Nephron progenitor cell (in vitro differentiated cells): ENCODE data around the gene ZBTB2.
A peak's percentile ranks its signal among the peaks of the same experiment; 100 is the strongest.
"Not testable (repeated sequence)": the region's sequence is repeated elsewhere in the genome, so short reads cannot be mapped to it uniquely, and the experiment has no call there.

ENCODE experiments used
- DNase-seq: peaks from one replicate; pipeline ENCODE4 v3.0.0; 2021
- H3K27ac Mint-ChIP-seq: 2 replicates; pipeline ENCODE4 v1.8.0; 2021; ENCODE audit warnings: mild to moderate bottlenecking, moderate library complexity, mixed read lengths
- H3K27me3 Mint-ChIP-seq: 2 replicates; pipeline ENCODE4 v1.8.0; 2021; ENCODE audit warnings: mild to moderate bottlenecking, low read depth, mixed read lengths; ENCODE audit not compliant: poor library complexity
- H3K36me3 Mint-ChIP-seq: 2 replicates; pipeline ENCODE4 v1.8.0; 2021; ENCODE audit warnings: low read depth, mixed read lengths
- H3K4me1 Mint-ChIP-seq: 2 replicates; pipeline ENCODE4 v1.8.0; 2021; ENCODE audit warnings: mixed read lengths
- H3K4me3 Mint-ChIP-seq: 2 replicates; pipeline ENCODE4 v1.8.0; 2021; ENCODE audit warnings: mild to moderate bottlenecking, moderate library complexity, mixed read lengths
- H3K9me3 Mint-ChIP-seq: 2 replicates; pipeline ENCODE4 v1.8.0; 2021; ENCODE audit warnings: mild to moderate bottlenecking, moderate library complexity, mixed read lengths
- CTCF ChIP-seq: fragments of 200-600 bp; sonication (generic); IDR thresholded peaks from 2 replicates; pipeline ENCODE4 v1.5.0; 2021; ENCODE audit warnings: antibody characterized with exemption

Gene ZBTB2

GRCh38 chr6:151351731-151352130 lies 39.6 kb downstream of the ZBTB2 start:
- DNase-seq: no peak
- no peak overlapping the region for H3K27ac Mint-ChIP-seq
- peaks cover 22% of the 10 kb centered on the region for H3K4me1 Mint-ChIP-seq
- peaks cover 3% of the 10 kb centered on the region for H3K9me3 Mint-ChIP-seq
- no peak for TF ChIP-seq CTCF
- H3K27me3 Mint-ChIP-seq: peaks cover 5% of the 10 kb centered on the region
- no peak overlapping the region for H3K4me3 Mint-ChIP-seq
- H3K36me3 Mint-ChIP-seq: peaks cover 7% of the 10 kb centered on the region

- Mint-ChIP-seq H3K4me1 (peaks cover 22% of the 10 kb centered on the region), H3K4me3 (no peak overlapping the region), H3K36me3 (peaks cover 13% of the 10 kb centered on the region), H3K9me3 (peaks cover 3% of the 10 kb centered on the region), H3K27ac (no peak overlapping the region), H3K27me3 (peaks cover 5% of the 10 kb centered on the region)
- DNase-seq: no peak
- TF ChIP-seq CTCF: no peak
Observed at GRCh38 chr6:151351146-151351700, 40.1 kb downstream of the ZBTB2 start.

DNA sequence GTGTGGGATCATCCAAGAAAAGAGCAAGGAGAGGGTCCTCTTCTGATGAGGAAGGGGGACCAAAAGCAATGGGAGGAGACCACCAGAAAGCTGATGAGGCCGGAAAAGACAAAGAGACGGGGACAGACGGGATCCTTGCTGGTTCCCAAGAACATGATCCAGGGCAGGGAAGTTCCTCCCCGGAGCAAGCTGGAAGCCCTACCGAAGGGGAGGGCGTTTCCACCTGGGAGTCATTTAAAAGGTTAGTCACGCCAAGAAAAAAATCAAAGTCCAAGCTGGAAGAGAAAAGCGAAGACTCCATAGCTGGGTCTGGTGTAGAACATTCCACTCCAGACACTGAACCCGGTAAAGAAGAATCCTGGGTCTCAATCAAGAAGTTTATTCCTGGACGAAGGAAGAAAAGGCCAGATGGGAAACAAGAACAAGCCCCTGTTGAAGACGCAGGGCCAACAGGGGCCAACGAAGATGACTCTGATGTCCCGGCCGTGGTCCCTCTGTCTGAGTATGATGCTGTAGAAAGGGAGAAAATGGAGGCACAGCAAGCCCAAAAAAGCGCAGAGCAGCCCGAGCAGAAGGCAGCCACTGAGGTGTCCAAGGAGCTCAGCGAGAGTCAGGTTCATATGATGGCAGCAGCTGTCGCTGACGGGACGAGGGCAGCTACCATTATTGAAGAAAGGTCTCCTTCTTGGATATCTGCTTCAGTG lies 40.8 kb downstream of the ZBTB2 start:
- TF ChIP-seq CTCF: no peak
- Mint-ChIP-seq H3K36me3 (peaks cover 19% of the 10 kb centered on the region), H3K9me3 (peaks cover 3% of the 10 kb centered on the region), H3K27ac (no peak overlapping the region), H3K27me3 (peaks cover 5% of the 10 kb centered on the region), H3K4me3 (no peak overlapping the region), H3K4me1 (peaks cover 22% of the 10 kb centered on the region)
- no peak for DNase-seq

DNA sequence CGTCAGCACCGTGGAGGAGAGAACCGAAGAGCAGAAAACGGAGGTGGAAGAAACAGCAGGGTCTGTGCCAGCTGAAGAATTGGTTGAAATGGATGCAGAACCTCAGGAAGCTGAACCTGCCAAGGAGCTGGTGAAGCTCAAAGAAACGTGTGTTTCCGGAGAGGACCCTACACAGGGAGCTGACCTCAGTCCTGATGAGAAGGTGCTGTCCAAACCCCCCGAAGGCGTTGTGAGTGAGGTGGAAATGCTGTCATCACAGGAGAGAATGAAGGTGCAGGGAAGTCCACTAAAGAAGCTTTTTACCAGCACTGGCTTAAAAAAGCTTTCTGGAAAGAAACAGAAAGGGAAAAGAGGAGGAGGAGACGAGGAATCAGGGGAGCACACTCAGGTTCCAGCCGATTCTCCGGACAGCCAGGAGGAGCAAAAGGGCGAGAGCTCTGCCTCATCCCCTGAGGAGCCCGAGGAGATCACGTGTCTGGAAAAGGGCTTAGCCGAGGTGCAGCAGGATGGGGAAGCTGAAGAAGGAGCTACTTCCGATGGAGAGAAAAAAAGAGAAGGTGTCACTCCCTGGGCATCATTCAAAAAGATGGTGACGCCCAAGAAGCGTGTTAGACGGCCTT lies 41.6 kb downstream of the ZBTB2 start:
- TF ChIP-seq CTCF: no peak
- Mint-ChIP-seq H3K4me1 (peaks cover 22% of the 10 kb centered on the region), H3K27ac (peak overlapping the region; percentile 85), H3K4me3 (no peak overlapping the region), H3K27me3 (peaks cover 4% of the 10 kb centered on the region), H3K36me3 (peaks cover 21% of the 10 kb centered on the region), H3K9me3 (peaks cover 3% of the 10 kb centered on the region)
- no peak for DNase-seq

- not testable (repeated sequence) for H3K4me3 Mint-ChIP-seq, H3K27ac Mint-ChIP-seq, H3K9me3 Mint-ChIP-seq, DNase-seq, H3K27me3 Mint-ChIP-seq
- peaks cover 68% of the 10 kb centered on the region for H3K36me3 Mint-ChIP-seq
- H3K4me1 Mint-ChIP-seq: peaks cover 17% of the 10 kb centered on the region
Observed at GRCh38 chr6:151342750-151343149, 48.6 kb downstream of the ZBTB2 start.

DNA sequence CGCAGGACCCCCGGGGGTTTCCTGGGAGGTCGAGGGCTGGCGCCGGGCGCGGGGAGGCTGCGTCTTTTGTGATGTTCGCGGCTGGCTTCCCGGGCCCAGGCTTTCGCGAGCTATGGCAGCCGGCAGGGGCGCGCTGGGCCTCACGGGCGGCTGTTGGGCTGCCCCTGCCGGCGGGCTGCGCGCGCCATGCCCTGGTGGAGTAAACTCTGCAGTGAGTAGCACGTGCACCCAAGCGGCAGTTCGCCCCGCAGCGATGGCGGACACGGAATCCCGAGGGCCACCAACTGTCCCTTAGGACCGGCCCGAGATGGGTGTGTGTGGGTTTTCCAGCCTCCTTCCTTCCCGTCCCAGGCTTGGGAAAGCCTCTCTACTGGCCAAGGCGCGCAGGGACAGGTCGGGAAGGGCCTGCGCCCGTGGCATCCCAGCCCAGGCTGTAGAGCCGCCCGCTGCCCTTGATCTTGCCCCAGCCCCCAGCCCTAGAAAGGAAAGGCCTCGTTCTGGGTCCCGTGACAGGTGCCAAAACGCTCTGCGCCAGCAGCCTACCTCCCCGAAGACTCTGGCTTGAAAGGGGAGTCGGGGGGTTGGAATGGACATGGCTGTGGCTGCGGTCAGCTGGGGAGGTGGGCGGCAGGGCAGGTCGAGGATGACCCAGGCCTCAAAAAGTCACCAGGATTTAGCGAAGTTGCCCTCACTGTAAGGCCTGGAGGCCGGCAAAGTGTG lies 49.7 kb downstream of the ZBTB2 start:
- H3K4me1 Mint-ChIP-seq: peaks cover 16% of the 10 kb centered on the region
- DNase-seq: no peak
- no peaks in the 10 kb centered on the region for H3K9me3 Mint-ChIP-seq
- no peak for TF ChIP-seq CTCF
- no peaks in the 10 kb centered on the region for H3K27me3 Mint-ChIP-seq
- H3K27ac Mint-ChIP-seq: peak overlapping the region; percentile 84
- peaks cover 63% of the 10 kb centered on the region for H3K36me3 Mint-ChIP-seq
- no peak overlapping the region for H3K4me3 Mint-ChIP-seq
